ENCODE results near the gene GBA3. TPM values are rescaled to one million over a fixed set of nuclear protein-coding genes. Genes with fewer than 3 reads are reported as not detected.

Gene GBA3
- total and polyA plus RNA-seq, 7 experiments from 2014 or later, result not detected

- no peaks in the 10 kb centered on the region for H3K9me3 ChIP-seq (ENCODE audit: control insufficient read depth in 2 of 3, low read length in 3 of 3)
- no peaks in the 10 kb centered on the region for H3K36me3 ChIP-seq (ENCODE audit: control insufficient read depth in 2 of 3, insufficient read depth in 3 of 3, low read length in 3 of 3)
- Mint-ChIP-seq H3K36me3 (no peaks in the 10 kb centered on the region), H3K27me3 (peaks cover 3 to 36% (median 11%) of the 10 kb centered on the region in 5 donors), H3K9me3 (peaks cover 0 to 5% (median 0%) of the 10 kb centered on the region in 11 donors), H3K27ac (no peak overlapping the region), H3K4me3 (no peak overlapping the region), H3K4me1 (no peaks in the 10 kb centered on the region)
- ATAC-seq (no peak), DNase-seq (no peak)
- H3K4me1 ChIP-seq (ENCODE audit: control insufficient read depth in 2 of 2, insufficient read depth in 2 of 2, low read length in 2 of 2), result no peaks in the 10 kb centered on the region
- ChIA-PET CTCF (no interaction called here), POLR2A (no interaction called here)
- H3K27me3 ChIP-seq (ENCODE audit: control insufficient read depth in 2 of 2, insufficient read depth in 2 of 2, low read length in 2 of 2), result no peaks in the 10 kb centered on the region
- intact Hi-C loops (cut with micrococcal nuclease), result no loop called here
- no peak overlapping the region for H3K27ac ChIP-seq (ENCODE audit: low read depth, low read length)
- no peak overlapping the region for H3K4me3 ChIP-seq (ENCODE audit: low read length)
Observed at GRCh38 chr4:22730021-22730420, 37.3 kb downstream of the GBA3 start.

- Histone ChIP-seq H3K9me3 (ENCODE audit: control insufficient read depth in 2 of 3, low read length in 3 of 3) (no peaks in the 10 kb centered on the region), H3K27me3 (ENCODE audit: control insufficient read depth in 2 of 2, insufficient read depth in 2 of 2, low read length in 2 of 2) (no peaks in the 10 kb centered on the region), H3K27ac (ENCODE audit: low read depth, low read length) (no peak overlapping the region), H3K4me1 (ENCODE audit: control insufficient read depth in 2 of 2, insufficient read depth in 2 of 2, low read length in 2 of 2) (no peaks in the 10 kb centered on the region), H3K4me3 (ENCODE audit: low read length) (no peak overlapping the region), H3K36me3 (ENCODE audit: control insufficient read depth in 2 of 3, insufficient read depth in 3 of 3, low read length in 3 of 3) (no peaks in the 10 kb centered on the region)
- intact Hi-C loops (cut with micrococcal nuclease), result no loop called here
- H3K27me3 Mint-ChIP-seq, result peaks cover 0 to 31% (median 5%) of the 10 kb centered on the region in 5 donors
- H3K4me3 Mint-ChIP-seq, result no peak overlapping the region
- ChIA-PET POLR2A (no interaction called here), CTCF (interaction anchor here (0.6 kb wide), 1 partner anchor 66 kb away, joined by 3 read pairs; no protein-coding TSS in a partner anchor)
- H3K36me3 Mint-ChIP-seq, result no peaks in the 10 kb centered on the region
- ATAC-seq (no peak), DNase-seq (no peak)
- H3K27ac Mint-ChIP-seq, result no peak overlapping the region
- no peaks in the 10 kb centered on the region for H3K4me1 Mint-ChIP-seq
- H3K9me3 Mint-ChIP-seq, result peaks cover 0 to 2% (median 0%) of the 10 kb centered on the region in 11 donors
Observed at GRCh38 chr4:22733816-22734215, 41.1 kb downstream of the GBA3 start.

- Histone ChIP-seq H3K4me3 (ENCODE audit: low read length) (no peak overlapping the region), H3K9me3 (ENCODE audit: control insufficient read depth in 2 of 3, low read length in 3 of 3) (no peaks in the 10 kb centered on the region), H3K36me3 (ENCODE audit: control insufficient read depth in 2 of 3, insufficient read depth in 3 of 3, low read length in 3 of 3) (no peaks in the 10 kb centered on the region), H3K27me3 (ENCODE audit: control insufficient read depth in 2 of 2, insufficient read depth in 2 of 2, low read length in 2 of 2) (no peaks in the 10 kb centered on the region), H3K27ac (ENCODE audit: low read depth, low read length) (no peak overlapping the region), H3K4me1 (ENCODE audit: control insufficient read depth in 2 of 2, insufficient read depth in 2 of 2, low read length in 2 of 2) (no peaks in the 10 kb centered on the region)
- POLR2A ChIA-PET, result no interaction called here
- Mint-ChIP-seq H3K4me3 (no peak overlapping the region), H3K36me3 (no peaks in the 10 kb centered on the region), H3K9me3 (peaks cover 0 to 7% (median 3%) of the 10 kb centered on the region in 11 donors), H3K27me3 (peaks cover 3 to 20% (median 5%) of the 10 kb centered on the region in 5 donors), H3K4me1 (no peaks in the 10 kb centered on the region), H3K27ac (no peak overlapping the region)
- DNase-seq (no peak), ATAC-seq (no peak)
- CTCF ChIA-PET, result no interaction called here
- intact Hi-C loops (cut with micrococcal nuclease), result no loop called here
Observed at GRCh38 chr4:22736912-22737311, 44.2 kb downstream of the GBA3 start.

GRCh38 chr4:22739968-22740367 lies 47.2 kb downstream of the GBA3 start:
- intact Hi-C loops (cut with micrococcal nuclease), result no loop called here
- no peak overlapping the region for H3K27ac Mint-ChIP-seq
- Histone ChIP-seq H3K27me3 (ENCODE audit: control insufficient read depth in 2 of 2, insufficient read depth in 2 of 2, low read length in 2 of 2) (no peaks in the 10 kb centered on the region), H3K4me1 (ENCODE audit: control insufficient read depth in 2 of 2, insufficient read depth in 2 of 2, low read length in 2 of 2) (no peaks in the 10 kb centered on the region), H3K9me3 (ENCODE audit: control insufficient read depth in 2 of 3, low read length in 3 of 3) (no peaks in the 10 kb centered on the region), H3K4me3 (ENCODE audit: low read length) (no peak overlapping the region), H3K27ac (ENCODE audit: low read depth, low read length) (no peak overlapping the region), H3K36me3 (ENCODE audit: control insufficient read depth in 2 of 3, insufficient read depth in 3 of 3, low read length in 3 of 3) (no peaks in the 10 kb centered on the region)
- H3K4me1 Mint-ChIP-seq, result no peaks in the 10 kb centered on the region
- H3K9me3 Mint-ChIP-seq, result peaks cover 0 to 11% (median 3%) of the 10 kb centered on the region in 11 donors
- CTCF ChIA-PET, result no interaction called here
- no peak for ATAC-seq
- H3K27me3 Mint-ChIP-seq, result peaks cover 0 to 11% (median 4%) of the 10 kb centered on the region in 5 donors
- POLR2A ChIA-PET, result no interaction called here
- DNase-seq, result no peak
- no peak overlapping the region for H3K4me3 Mint-ChIP-seq
- H3K36me3 Mint-ChIP-seq, result no peaks in the 10 kb centered on the region

- H3K27me3 Mint-ChIP-seq, result peaks cover 0 to 17% (median 4%) of the 10 kb centered on the region in 5 donors
- Histone ChIP-seq H3K4me1 (ENCODE audit: control insufficient read depth in 2 of 2, insufficient read depth in 2 of 2, low read length in 2 of 2) (no peaks in the 10 kb centered on the region), H3K27me3 (ENCODE audit: control insufficient read depth in 2 of 2, insufficient read depth in 2 of 2, low read length in 2 of 2) (no peaks in the 10 kb centered on the region), H3K4me3 (ENCODE audit: low read length) (no peak overlapping the region), H3K27ac (ENCODE audit: low read depth, low read length) (no peak overlapping the region), H3K36me3 (ENCODE audit: control insufficient read depth in 2 of 3, insufficient read depth in 3 of 3, low read length in 3 of 3) (no peaks in the 10 kb centered on the region), H3K9me3 (ENCODE audit: control insufficient read depth in 2 of 3, low read length in 3 of 3) (no peaks in the 10 kb centered on the region)
- ChIA-PET POLR2A (no interaction called here), CTCF (interaction anchor here (1.1 kb wide), 1 partner anchor 19 kb away, joined by 3 read pairs; no protein-coding TSS in a partner anchor)
- H3K4me1 Mint-ChIP-seq, result no peaks in the 10 kb centered on the region
- intact Hi-C loops (cut with micrococcal nuclease), result no loop called here
- H3K9me3 Mint-ChIP-seq, result peaks cover 0 to 11% (median 3%) of the 10 kb centered on the region in 11 donors
- no peak overlapping the region for H3K27ac Mint-ChIP-seq
- DNase-seq (no peak), ATAC-seq (no peak)
- H3K36me3 Mint-ChIP-seq, result no peaks in the 10 kb centered on the region
- H3K4me3 Mint-ChIP-seq, result no peak overlapping the region
Observed at GRCh38 chr4:22741744-22742143, 49.0 kb downstream of the GBA3 start.

GRCh38 chr4:22743290-22743689 lies 50.6 kb downstream of the GBA3 start:
- Histone ChIP-seq H3K27ac (ENCODE audit: low read depth, low read length) (no peak overlapping the region), H3K4me1 (ENCODE audit: control insufficient read depth in 2 of 2, insufficient read depth in 2 of 2, low read length in 2 of 2) (no peaks in the 10 kb centered on the region), H3K36me3 (ENCODE audit: control insufficient read depth in 2 of 3, insufficient read depth in 3 of 3, low read length in 3 of 3) (no peaks in the 10 kb centered on the region), H3K9me3 (ENCODE audit: control insufficient read depth in 2 of 3, low read length in 3 of 3) (no peaks in the 10 kb centered on the region), H3K4me3 (ENCODE audit: low read length) (no peak overlapping the region), H3K27me3 (ENCODE audit: control insufficient read depth in 2 of 2, insufficient read depth in 2 of 2, low read length in 2 of 2) (no peaks in the 10 kb centered on the region)
- Mint-ChIP-seq H3K9me3 (peaks cover 0 to 11% (median 3%) of the 10 kb centered on the region in 11 donors), H3K4me3 (no peak overlapping the region), H3K36me3 (no peaks in the 10 kb centered on the region), H3K4me1 (no peaks in the 10 kb centered on the region), H3K27ac (no peak overlapping the region), H3K27me3 (peaks cover 0 to 17% (median 4%) of the 10 kb centered on the region in 5 donors)
- ATAC-seq, result no peak
- ChIA-PET CTCF (no interaction called here), POLR2A (no interaction called here)
- DNase-seq, result no peak
- intact Hi-C loops (cut with micrococcal nuclease), result no loop called here

- peaks cover 0 to 11% (median 3%) of the 10 kb centered on the region in 11 donors for H3K9me3 Mint-ChIP-seq
- ATAC-seq (no peak), DNase-seq (no peak)
- Histone ChIP-seq H3K4me1 (ENCODE audit: control insufficient read depth in 2 of 2, insufficient read depth in 2 of 2, low read length in 2 of 2) (no peaks in the 10 kb centered on the region), H3K4me3 (ENCODE audit: low read length) (no peak overlapping the region), H3K27ac (ENCODE audit: low read depth, low read length) (no peak overlapping the region), H3K9me3 (ENCODE audit: control insufficient read depth in 2 of 3, low read length in 3 of 3) (no peaks in the 10 kb centered on the region), H3K36me3 (ENCODE audit: control insufficient read depth in 2 of 3, insufficient read depth in 3 of 3, low read length in 3 of 3) (no peaks in the 10 kb centered on the region), H3K27me3 (ENCODE audit: control insufficient read depth in 2 of 2, insufficient read depth in 2 of 2, low read length in 2 of 2) (no peaks in the 10 kb centered on the region)
- no peaks in the 10 kb centered on the region for H3K4me1 Mint-ChIP-seq
- intact Hi-C loops (cut with micrococcal nuclease), result no loop called here
- POLR2A ChIA-PET, result no interaction called here
- H3K27me3 Mint-ChIP-seq, result peaks cover 2 to 17% (median 4%) of the 10 kb centered on the region in 5 donors
- no peak overlapping the region for H3K4me3 Mint-ChIP-seq
- no peak overlapping the region for H3K27ac Mint-ChIP-seq
- H3K36me3 Mint-ChIP-seq, result no peaks in the 10 kb centered on the region
- CTCF ChIA-PET, result no interaction called here
Observed at GRCh38 chr4:22744478-22745062, 51.8 kb downstream of the GBA3 start.
